ENCODE data around the gene PFAS.

DNA sequence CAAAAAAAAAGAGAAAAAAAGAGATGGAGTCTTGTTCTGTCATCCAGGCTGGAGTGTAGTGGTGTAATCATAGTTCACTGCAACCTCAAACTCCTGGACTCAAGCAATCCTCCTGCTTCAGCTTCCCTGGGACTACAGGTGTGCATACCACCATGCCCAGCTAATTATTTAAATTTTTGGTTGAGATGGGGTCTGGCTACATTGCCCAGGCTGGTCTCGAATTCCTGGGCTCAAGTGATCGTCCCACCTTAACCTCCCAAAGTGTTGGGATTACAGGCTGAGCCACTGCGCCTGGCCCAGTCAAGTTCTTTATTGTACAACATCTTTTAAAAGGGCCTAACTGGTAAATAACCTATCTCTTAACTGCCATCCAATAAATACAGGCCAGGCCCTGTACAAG lies 33.3 kb downstream of the PFAS start:
- TF ChIP-seq, protein P1, sequence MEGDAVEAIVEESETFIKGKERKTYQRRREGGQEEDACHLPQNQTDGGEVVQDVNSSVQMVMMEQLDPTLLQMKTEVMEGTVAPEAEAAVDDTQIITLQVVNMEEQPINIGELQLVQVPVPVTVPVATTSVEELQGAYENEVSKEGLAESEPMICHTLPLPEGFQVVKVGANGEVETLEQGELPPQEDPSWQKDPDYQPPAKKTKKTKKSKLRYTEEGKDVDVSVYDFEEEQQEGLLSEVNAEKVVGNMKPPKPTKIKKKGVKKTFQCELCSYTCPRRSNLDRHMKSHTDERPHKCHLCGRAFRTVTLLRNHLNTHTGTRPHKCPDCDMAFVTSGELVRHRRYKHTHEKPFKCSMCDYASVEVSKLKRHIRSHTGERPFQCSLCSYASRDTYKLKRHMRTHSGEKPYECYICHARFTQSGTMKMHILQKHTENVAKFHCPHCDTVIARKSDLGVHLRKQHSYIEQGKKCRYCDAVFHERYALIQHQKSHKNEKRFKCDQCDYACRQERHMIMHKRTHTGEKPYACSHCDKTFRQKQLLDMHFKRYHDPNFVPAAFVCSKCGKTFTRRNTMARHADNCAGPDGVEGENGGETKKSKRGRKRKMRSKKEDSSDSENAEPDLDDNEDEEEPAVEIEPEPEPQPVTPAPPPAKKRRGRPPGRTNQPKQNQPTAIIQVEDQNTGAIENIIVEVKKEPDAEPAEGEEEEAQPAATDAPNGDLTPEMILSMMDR (IDR thresholded peaks at IDR 0.05) = no peak
- no peak for TF ChIP-seq POLR2A (IDR thresholded peaks at IDR 0.05)

Data from heart left ventricle (tissue), 13 donors.